ENCODE results near the gene SPON1.

SPON1 gene

DNA sequence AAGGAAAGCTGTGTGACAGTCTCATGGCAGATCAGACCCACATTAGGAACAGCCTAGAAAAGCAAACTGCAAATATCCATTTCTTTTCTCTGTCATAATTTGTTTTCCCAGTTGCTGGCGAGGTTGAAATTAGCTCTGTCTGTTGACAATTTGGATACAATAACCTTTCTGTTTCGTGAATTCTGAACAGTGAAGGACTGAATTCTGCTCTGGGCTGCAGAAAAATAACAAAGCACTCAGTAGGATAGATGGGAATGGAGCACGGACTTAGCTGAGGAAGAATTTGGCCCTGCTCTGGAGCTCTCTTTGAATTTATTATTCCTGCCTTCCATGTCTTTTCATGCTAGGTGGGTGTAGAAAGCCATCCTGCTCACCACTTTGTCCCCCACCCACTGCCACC is 256.2 kb downstream of the SPON1 start:
- Histone ChIP-seq H3K79me2 (ENCODE audit: low read length) (no peaks in the 10 kb centered on the region), H3K4me3 (ENCODE audit: low read length) (no peak overlapping the region), H3K9me3 (replicated peaks; ENCODE audit: insufficient read depth, low read length) (no peaks in the 10 kb centered on the region), H3F3A (ENCODE audit: insufficient read depth, low read length) (no peaks in the 10 kb centered on the region), H3K4me1 (ENCODE audit: low read length) (no peaks in the 10 kb centered on the region), H3K9ac (ENCODE audit: low read length) (no peak overlapping the region), H3K9me2 (replicated peaks; ENCODE audit: insufficient read depth, low read length) (no peaks in the 10 kb centered on the region), H3K36me3 (replicated peaks; ENCODE audit: insufficient read depth, low read length) (no peaks in the 10 kb centered on the region), H3K4me2 (ENCODE audit: low read depth, low read length) (no peak overlapping the region), H3K27ac (ENCODE audit: low read length) (no peak overlapping the region), H3K27me3 (replicated peaks; ENCODE audit: insufficient read depth, low read length) (no peaks in the 10 kb centered on the region), H4K20me1 (ENCODE audit: insufficient read depth, low read length) (no peaks in the 10 kb centered on the region), H2AFZ (ENCODE audit: low read length) (no peak overlapping the region)
- DNase-seq: no peak
- TF ChIP-seq, protein P1, sequence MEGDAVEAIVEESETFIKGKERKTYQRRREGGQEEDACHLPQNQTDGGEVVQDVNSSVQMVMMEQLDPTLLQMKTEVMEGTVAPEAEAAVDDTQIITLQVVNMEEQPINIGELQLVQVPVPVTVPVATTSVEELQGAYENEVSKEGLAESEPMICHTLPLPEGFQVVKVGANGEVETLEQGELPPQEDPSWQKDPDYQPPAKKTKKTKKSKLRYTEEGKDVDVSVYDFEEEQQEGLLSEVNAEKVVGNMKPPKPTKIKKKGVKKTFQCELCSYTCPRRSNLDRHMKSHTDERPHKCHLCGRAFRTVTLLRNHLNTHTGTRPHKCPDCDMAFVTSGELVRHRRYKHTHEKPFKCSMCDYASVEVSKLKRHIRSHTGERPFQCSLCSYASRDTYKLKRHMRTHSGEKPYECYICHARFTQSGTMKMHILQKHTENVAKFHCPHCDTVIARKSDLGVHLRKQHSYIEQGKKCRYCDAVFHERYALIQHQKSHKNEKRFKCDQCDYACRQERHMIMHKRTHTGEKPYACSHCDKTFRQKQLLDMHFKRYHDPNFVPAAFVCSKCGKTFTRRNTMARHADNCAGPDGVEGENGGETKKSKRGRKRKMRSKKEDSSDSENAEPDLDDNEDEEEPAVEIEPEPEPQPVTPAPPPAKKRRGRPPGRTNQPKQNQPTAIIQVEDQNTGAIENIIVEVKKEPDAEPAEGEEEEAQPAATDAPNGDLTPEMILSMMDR (IDR thresholded peaks at IDR 0.05; ENCODE audit: low read length): no peak
- no peak for TF ChIP-seq EZH2phosphoT487 (IDR thresholded peaks at IDR 0.05; ENCODE audit: low read length)
- TF ChIP-seq EZH2 (optimal IDR thresholded peaks at IDR 0.05; ENCODE audit: low read depth, low read length): no peak

DNA sequence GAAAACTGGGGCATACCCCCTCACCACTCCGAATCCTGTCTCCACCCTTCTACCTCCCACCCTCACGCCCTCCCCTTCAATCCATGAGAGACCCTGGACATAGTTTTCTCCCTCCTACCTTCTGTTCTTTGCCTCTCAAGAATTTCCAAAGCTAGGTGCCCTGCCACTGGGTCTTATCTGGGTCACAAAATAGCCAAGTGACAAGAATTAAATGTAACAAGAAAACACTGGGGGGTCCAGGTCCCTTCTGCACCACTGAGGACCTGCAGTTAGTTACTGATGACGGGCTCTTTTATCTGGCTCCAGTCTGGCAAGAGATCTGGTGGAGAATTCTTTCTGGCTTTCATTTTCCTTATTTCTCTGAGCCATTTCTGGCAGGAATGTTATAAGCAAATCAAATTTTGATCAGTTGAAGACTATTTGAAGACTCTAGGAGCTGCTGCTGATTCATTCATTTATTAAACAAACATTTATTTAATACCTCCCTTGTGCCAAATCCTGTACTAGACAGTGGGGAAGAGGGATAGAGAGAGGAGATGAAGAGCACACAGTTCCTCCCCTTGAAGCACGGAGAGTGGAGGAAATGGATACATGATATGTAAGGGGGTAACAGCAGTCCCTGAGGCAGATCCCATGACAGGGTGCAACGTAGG is 261.2 kb downstream of the SPON1 start:
- Histone ChIP-seq H3K4me3 (ENCODE audit: low read length) (no peak overlapping the region), H3K9me3 (replicated peaks; ENCODE audit: insufficient read depth, low read length) (no peaks in the 10 kb centered on the region), H3K4me2 (ENCODE audit: low read depth, low read length) (no peak overlapping the region), H3K36me3 (replicated peaks; ENCODE audit: insufficient read depth, low read length) (no peaks in the 10 kb centered on the region), H2AFZ (ENCODE audit: low read length) (no peak overlapping the region), H3K9me2 (replicated peaks; ENCODE audit: insufficient read depth, low read length) (no peaks in the 10 kb centered on the region), H3K9ac (ENCODE audit: low read length) (no peak overlapping the region), H3K27ac (ENCODE audit: low read length) (no peak overlapping the region), H3K79me2 (ENCODE audit: low read length) (no peaks in the 10 kb centered on the region), H3K4me1 (ENCODE audit: low read length) (no peaks in the 10 kb centered on the region), H3K27me3 (replicated peaks; ENCODE audit: insufficient read depth, low read length) (no peaks in the 10 kb centered on the region), H3F3A (ENCODE audit: insufficient read depth, low read length) (no peaks in the 10 kb centered on the region), H4K20me1 (ENCODE audit: insufficient read depth, low read length) (no peaks in the 10 kb centered on the region)
- no peak for DNase-seq
- no peak for TF ChIP-seq EZH2 (optimal IDR thresholded peaks at IDR 0.05; ENCODE audit: low read depth, low read length)
- TF ChIP-seq EZH2phosphoT487 (IDR thresholded peaks at IDR 0.05; ENCODE audit: low read length): no peak
- TF ChIP-seq, protein P1 (IDR thresholded peaks at IDR 0.05; ENCODE audit: low read length): no peak

DNA sequence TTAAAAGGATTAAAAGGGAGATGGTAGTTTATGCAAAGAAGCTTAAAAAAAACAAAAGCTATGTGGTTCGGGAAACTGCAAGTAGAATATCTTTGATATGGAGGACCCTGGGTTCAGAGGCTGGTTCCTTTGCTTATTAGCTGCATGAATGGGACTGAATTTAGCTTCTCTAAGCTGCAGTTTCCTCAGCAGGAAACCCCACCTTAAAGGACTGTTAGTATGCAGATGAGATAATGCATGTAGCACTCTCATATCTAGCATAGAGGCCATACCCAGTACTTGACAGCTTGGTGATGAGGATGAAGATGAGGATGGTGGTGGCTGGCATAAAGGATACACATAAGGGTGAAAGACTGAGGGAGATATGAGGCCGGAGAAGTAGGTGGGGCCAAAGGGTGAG is 261.9 kb downstream of the SPON1 start:
- Histone ChIP-seq H3K36me3 (replicated peaks; ENCODE audit: insufficient read depth, low read length) (no peaks in the 10 kb centered on the region), H3K4me1 (ENCODE audit: low read length) (no peaks in the 10 kb centered on the region), H3F3A (ENCODE audit: insufficient read depth, low read length) (no peaks in the 10 kb centered on the region), H3K79me2 (ENCODE audit: low read length) (no peaks in the 10 kb centered on the region), H3K27me3 (replicated peaks; ENCODE audit: insufficient read depth, low read length) (no peaks in the 10 kb centered on the region), H3K4me3 (ENCODE audit: low read length) (no peak overlapping the region), H3K9me3 (replicated peaks; ENCODE audit: insufficient read depth, low read length) (no peaks in the 10 kb centered on the region), H3K27ac (ENCODE audit: low read length) (no peak overlapping the region), H3K4me2 (ENCODE audit: low read depth, low read length) (no peak overlapping the region), H3K9ac (ENCODE audit: low read length) (no peak overlapping the region), H2AFZ (ENCODE audit: low read length) (no peak overlapping the region), H3K9me2 (replicated peaks; ENCODE audit: insufficient read depth, low read length) (no peaks in the 10 kb centered on the region), H4K20me1 (ENCODE audit: insufficient read depth, low read length) (no peaks in the 10 kb centered on the region)
- TF ChIP-seq, protein P1 (IDR thresholded peaks at IDR 0.05; ENCODE audit: low read length): no peak
- TF ChIP-seq EZH2 (optimal IDR thresholded peaks at IDR 0.05; ENCODE audit: low read depth, low read length): no peak
- no peak for TF ChIP-seq EZH2phosphoT487 (IDR thresholded peaks at IDR 0.05; ENCODE audit: low read length)
- no peak for DNase-seq
